ENCODE results near the gene GALNS. TPM values are rescaled to one million over a fixed set of nuclear protein-coding genes. Genes with fewer than 3 reads are reported as not detected.
"Not testable (repeated sequence)": the region's sequence is repeated elsewhere in the genome, so short reads cannot be mapped to it uniquely, and the experiment has no call there.

GALNS gene
- total RNA-seq, 1 donor from 2014 or later, result 17.0 TPM

GRCh38 chr16:88780142-88781062 lies 76.3 kb downstream of the GALNS start:
- no peak for ATAC-seq

GRCh38 chr16:88779406-88780141 lies 77.2 kb downstream of the GALNS start:
- no peak for ATAC-seq

GRCh38 chr16:88778541-88779065 lies 78.1 kb downstream of the GALNS start:
- ATAC-seq, result no peak

GRCh38 chr16:88778271-88778525 lies 78.5 kb downstream of the GALNS start:
- ATAC-seq, result no peak

- ATAC-seq, result no peak
These were observed 79.1 kb downstream of the GALNS start for GRCh38 chr16:88777471-88778270.

- no peak for ATAC-seq
These were observed 80.9 kb downstream of the GALNS start for GRCh38 chr16:88775825-88776224.

GRCh38 chr16:88774544-88775393 lies 82.0 kb downstream of the GALNS start:
- no peak for ATAC-seq

GRCh38 chr16:88773812-88774291 lies 82.9 kb downstream of the GALNS start:
- ATAC-seq, result no peak

- ATAC-seq, result no peak
These were observed 83.6 kb downstream of the GALNS start for GRCh38 chr16:88772871-88773811.

GRCh38 chr16:88771781-88772180 lies 85.0 kb downstream of the GALNS start:
- not testable (repeated sequence) for ATAC-seq

GRCh38 chr16:88771294-88771772 lies 85.4 kb downstream of the GALNS start:
- ATAC-seq, result no peak

- ATAC-seq, result peak; percentile 80
These were observed 86.1 kb downstream of the GALNS start for GRCh38 chr16:88770461-88771293.

- peak; percentile 78 for ATAC-seq
These were observed 86.9 kb downstream of the GALNS start for GRCh38 chr16:88769617-88770460.

- no peak for ATAC-seq
These were observed 88.5 kb downstream of the GALNS start for GRCh38 chr16:88768071-88768783.

- ATAC-seq, result no peak
These were observed 89.1 kb downstream of the GALNS start for GRCh38 chr16:88767546-88768070.

- ATAC-seq, result no peak
These were observed 89.8 kb downstream of the GALNS start for GRCh38 chr16:88766975-88767374.

GRCh38 chr16:88764913-88765349 lies 91.8 kb downstream of the GALNS start:
- peak; percentile 73 for ATAC-seq

All from esophagus mucosa (tissue), 1 donor.